Suprapubic skin (tissue), 4 donors: Measurements from ENCODE around the gene GRM1.

Source experiments
- POLR2A ChIP-seq, 2 donors: fragments of 450-650 bp; IDR thresholded peaks; one replicate each; pipeline ENCODE4 v1.6.1; 2017; ENCODE audit warnings: antibody characterized with exemption in 2 of 2, mild to moderate bottlenecking in 2 of 2, moderate library complexity in 2 of 2
- POLR2AphosphoS5 ChIP-seq, 3 donors: sonication (generic); formaldehyde crosslinking; IDR thresholded peaks; one replicate each; pipeline ENCODE4 v1.6.1; 2017; ENCODE audit warnings: antibody characterized with exemption in 3 of 3
- TF ChIP-seq, protein P1 (sequence below), 2 donors: fragments of 200-600 bp in 1 of 2; fragments of 450-650 bp in 1 of 2; sonication (generic) in 1 of 2; IDR thresholded peaks; one replicate each; pipeline ENCODE4 v1.5.1; 2016 to 2019; ENCODE audit warnings: antibody characterized with exemption in 2 of 2, mild to moderate bottlenecking in 1 of 2, moderate library complexity in 1 of 2

DNA sequence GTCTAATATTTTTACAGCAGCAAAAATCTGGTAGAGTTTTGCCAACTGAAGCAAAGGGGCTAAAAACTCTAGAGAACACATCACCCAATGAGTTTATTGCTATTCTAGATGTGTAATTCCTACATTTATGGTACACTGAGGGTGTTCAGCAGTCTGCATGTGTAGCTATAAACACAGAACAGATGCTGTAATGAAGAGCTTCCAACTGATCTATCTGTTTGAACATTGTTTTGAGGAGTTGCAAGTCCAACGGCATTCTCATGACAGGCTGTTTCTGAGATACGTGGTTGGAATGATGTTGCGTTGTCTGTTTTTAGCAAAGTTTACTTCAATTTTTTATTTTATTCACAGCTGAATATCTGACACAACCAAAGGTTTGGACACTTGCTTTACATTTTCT is 373.6 kb downstream of the GRM1 start:
- TF ChIP-seq, protein P1, sequence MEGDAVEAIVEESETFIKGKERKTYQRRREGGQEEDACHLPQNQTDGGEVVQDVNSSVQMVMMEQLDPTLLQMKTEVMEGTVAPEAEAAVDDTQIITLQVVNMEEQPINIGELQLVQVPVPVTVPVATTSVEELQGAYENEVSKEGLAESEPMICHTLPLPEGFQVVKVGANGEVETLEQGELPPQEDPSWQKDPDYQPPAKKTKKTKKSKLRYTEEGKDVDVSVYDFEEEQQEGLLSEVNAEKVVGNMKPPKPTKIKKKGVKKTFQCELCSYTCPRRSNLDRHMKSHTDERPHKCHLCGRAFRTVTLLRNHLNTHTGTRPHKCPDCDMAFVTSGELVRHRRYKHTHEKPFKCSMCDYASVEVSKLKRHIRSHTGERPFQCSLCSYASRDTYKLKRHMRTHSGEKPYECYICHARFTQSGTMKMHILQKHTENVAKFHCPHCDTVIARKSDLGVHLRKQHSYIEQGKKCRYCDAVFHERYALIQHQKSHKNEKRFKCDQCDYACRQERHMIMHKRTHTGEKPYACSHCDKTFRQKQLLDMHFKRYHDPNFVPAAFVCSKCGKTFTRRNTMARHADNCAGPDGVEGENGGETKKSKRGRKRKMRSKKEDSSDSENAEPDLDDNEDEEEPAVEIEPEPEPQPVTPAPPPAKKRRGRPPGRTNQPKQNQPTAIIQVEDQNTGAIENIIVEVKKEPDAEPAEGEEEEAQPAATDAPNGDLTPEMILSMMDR (IDR thresholded peaks at IDR 0.05) = no peak
- TF ChIP-seq POLR2A (IDR thresholded peaks at IDR 0.05) = no peak
- no peak for TF ChIP-seq POLR2AphosphoS5 (IDR thresholded peaks at IDR 0.05)
